Thyroid gland (tissue), 4 donors: ENCODE results near the gene PAX5. TPM values are rescaled to one million over a fixed set of nuclear protein-coding genes. Genes with fewer than 3 reads are reported as not detected.
A peak's percentile ranks its signal among the peaks of the same experiment; 100 is the strongest.
"Not testable (repeated sequence)": the region's sequence is repeated elsewhere in the genome, so short reads cannot be mapped to it uniquely, and the experiment has no call there.

Experiments
- DNase-seq, 2 donors: peaks; one replicate each; pipeline ENCODE4 v3.0.0-alpha.2; 2019
- H3K27ac ChIP-seq, 3 donors: fragments of 200-600 bp; sonication (generic); 1 replicate in 2 of 3; 2 replicates in 1 of 3; pipeline ENCODE4 v1.5.1; 2016 to 2019; ENCODE audit warnings: mild to moderate bottlenecking in 1 of 3, moderate library complexity in 1 of 3
- H3K27me3 ChIP-seq: fragments of 200-600 bp; sonication (generic); one replicate; pipeline ENCODE4 v1.5.1; 2019
- H3K36me3 ChIP-seq, 2 donors: fragments of 200-600 bp; sonication (generic); one replicate each; pipeline ENCODE4 v1.5.1; 2016 to 2019
- H3K4me1 ChIP-seq, 2 donors: fragments of 200-600 bp; sonication (generic); one replicate each; pipeline ENCODE4 v1.5.1; 2017 to 2019
- H3K4me3 ChIP-seq, 3 donors: fragments of 200-600 bp; sonication (generic); replicated peaks in 1 of 3; 1 replicate in 2 of 3; 2 replicates in 1 of 3; pipeline ENCODE4 v1.5.1; 2016; ENCODE audit warnings: mild to moderate bottlenecking in 1 of 3
- H3K9me3 ChIP-seq: fragments of 200-600 bp; sonication (generic); one replicate; pipeline ENCODE4 v1.5.1; 2017
- CTCF ChIP-seq, 6 experiments: fragments of 200-600 bp in 3 of 6; fragments of 450-650 bp in 3 of 6; sonication (generic) in 3 of 6; IDR thresholded peaks; one replicate each; pipeline ENCODE4 v1.5.1; 2016 to 2019; ENCODE audit warnings: antibody characterized with exemption in 6 of 6, mild to moderate bottlenecking in 2 of 6, inconsistent platforms in 1 of 6, moderate library complexity in 1 of 6
- POLR2A ChIP-seq, 2 donors: fragments of 450-650 bp; IDR thresholded peaks; one replicate each; pipeline ENCODE4 v1.6.1; 2017; ENCODE audit warnings: antibody characterized with exemption in 2 of 2, mild to moderate bottlenecking in 2 of 2, moderate library complexity in 1 of 2
- WGBS, 2 donors: methylation state at CpG; one replicate each; pipeline ENCODE4 v1.1.5; 2017; 5-methylcytosine and 5-hydroxymethylcytosine counted together
- intact Hi-C: fragments of 100-400 bp; cut with DNase I; formaldehyde crosslinking; loops from one replicate; pipeline ENCODE4 v1.15.1; 2023
- total RNA-seq, 4 donors: library from RNA; depleted of rRNA; stranded (reverse); fragments of >200 nt; gene quantifications; one replicate each; pipeline ENCODE4 v1.2.3, GENCODE V29; 2016

The PAX5 gene
- total RNA-seq, 4 donors from 2014 or later: 0.68 TPM; not detected in 3

GRCh38 chr9:36874261-36874660 lies 159.8 kb downstream of the PAX5 start:
- intact Hi-C loops: loop anchor here (10.0 kb wide), 2 partner anchors 471 to 511 kb away; no protein-coding TSS in a partner anchor
- no peaks in the 10 kb centered on the region for H3K36me3 ChIP-seq
- no peaks in the 10 kb centered on the region for H3K9me3 ChIP-seq
- no peak overlapping the region for H3K27ac ChIP-seq
- DNase-seq: no peak
- no peaks in the 10 kb centered on the region for H3K27me3 ChIP-seq
- TF ChIP-seq POLR2A (IDR thresholded peaks at IDR 0.05): no peak
- TF ChIP-seq CTCF (IDR thresholded peaks at IDR 0.05): no peak
- no peak overlapping the region for H3K4me3 ChIP-seq
- no peaks in the 10 kb centered on the region for H3K4me1 ChIP-seq
- 91 to 96% methylated on average over 3 of the region's 3 CpGs for WGBS, 2 donors

GRCh38 chr9:36873247-36873875 lies 160.7 kb downstream of the PAX5 start:
- WGBS, 2 donors: 47 to 52% methylated on average over 8 of the region's 8 CpGs
- intact Hi-C loops: loop anchor here (10.0 kb wide), 2 partner anchors 471 to 511 kb away; no protein-coding TSS in a partner anchor
- H3K36me3 ChIP-seq: no peaks in the 10 kb centered on the region
- no peaks in the 10 kb centered on the region for H3K4me1 ChIP-seq
- H3K27ac ChIP-seq: no peak overlapping the region
- peak; percentile 58 to 76 for DNase-seq
- no peaks in the 10 kb centered on the region for H3K27me3 ChIP-seq
- H3K4me3 ChIP-seq: no peak overlapping the region
- H3K9me3 ChIP-seq: no peaks in the 10 kb centered on the region
- TF ChIP-seq CTCF (IDR thresholded peaks at IDR 0.05) (peak; percentile 47 to 82 (median 73)), POLR2A (IDR thresholded peaks at IDR 0.05) (no peak)

GRCh38 chr9:36872641-36873040 lies 161.4 kb downstream of the PAX5 start:
- Histone ChIP-seq H3K27me3 (no peaks in the 10 kb centered on the region), H3K27ac (no peak overlapping the region), H3K36me3 (no peaks in the 10 kb centered on the region), H3K9me3 (no peaks in the 10 kb centered on the region), H3K4me1 (no peaks in the 10 kb centered on the region), H3K4me3 (no peak overlapping the region)
- intact Hi-C loops: loop anchor here (10.0 kb wide), 2 partner anchors 472 to 512 kb away; no protein-coding TSS in a partner anchor
- no peak for DNase-seq
- WGBS, 2 donors: 64 to 68% methylated on average over 3 of the region's 3 CpGs
- no peak for TF ChIP-seq CTCF (IDR thresholded peaks at IDR 0.05)

GRCh38 chr9:36871606-36872005 lies 162.5 kb downstream of the PAX5 start:
- H3K27me3 ChIP-seq: no peaks in the 10 kb centered on the region
- H3K27ac ChIP-seq: no peak overlapping the region
- WGBS, 2 donors: 70 to 81% methylated on average over 2 of the region's 2 CpGs
- H3K36me3 ChIP-seq: no peaks in the 10 kb centered on the region
- H3K9me3 ChIP-seq: no peaks in the 10 kb centered on the region
- intact Hi-C loops: loop anchor here (10.0 kb wide), 2 partner anchors 473 to 513 kb away; no protein-coding TSS in a partner anchor
- H3K4me3 ChIP-seq: no peak overlapping the region
- no peak for DNase-seq
- no peak for TF ChIP-seq POLR2A (IDR thresholded peaks at IDR 0.05)
- no peak for TF ChIP-seq CTCF (IDR thresholded peaks at IDR 0.05)
- no peaks in the 10 kb centered on the region for H3K4me1 ChIP-seq

GRCh38 chr9:36870960-36871359 lies 163.1 kb downstream of the PAX5 start:
- no peaks in the 10 kb centered on the region for H3K27me3 ChIP-seq
- H3K9me3 ChIP-seq: no peaks in the 10 kb centered on the region
- WGBS, 2 donors: 41 to 54% methylated on average over 4 to 7 of the region's 7 CpGs
- no peaks in the 10 kb centered on the region for H3K36me3 ChIP-seq
- no peak overlapping the region for H3K4me3 ChIP-seq
- intact Hi-C loops: loop anchor here (10.0 kb wide), 2 partner anchors 474 to 514 kb away; no protein-coding TSS in a partner anchor
- no peak for TF ChIP-seq POLR2A (IDR thresholded peaks at IDR 0.05)
- TF ChIP-seq CTCF (IDR thresholded peaks at IDR 0.05): no peak
- no peaks in the 10 kb centered on the region for H3K4me1 ChIP-seq
- no peak overlapping the region for H3K27ac ChIP-seq
- no peak for DNase-seq

GRCh38 chr9:36869605-36870004 lies 164.5 kb downstream of the PAX5 start:
- H3K27me3 ChIP-seq, DNase-seq, H3K4me3 ChIP-seq, H3K36me3 ChIP-seq, H3K9me3 ChIP-seq, H3K27ac ChIP-seq, H3K4me1 ChIP-seq: not testable (repeated sequence)
- 94 to 95% methylated on average over 1 of the region's 1 CpG for WGBS, 2 donors
- intact Hi-C loops: loop anchor here (10.0 kb wide), 2 partner anchors 475 to 515 kb away; no protein-coding TSS in a partner anchor
